PFSK-1 (cell line): ENCODE data around the gene ABCB7.

Experiments used
- FOXP2 ChIP-seq: optimal IDR thresholded peaks from 2 replicates; pipeline ENCODE3; 2011; ENCODE audit warnings: borderline replicate concordance, control low read depth, inconsistent platforms; ENCODE audit not compliant: insufficient read depth; ENCODE audit errors: extremely low read length, extremely low read depth
- POLR2AphosphoS5 ChIP-seq: IDR thresholded peaks from 2 replicates; pipeline ENCODE4 v1.6.1; 2012; ENCODE audit warnings: low read depth, mild to moderate bottlenecking, control low read depth, low read length, moderate library complexity
- SIN3A ChIP-seq: IDR thresholded peaks from 2 replicates; pipeline ENCODE4 v1.6.1; 2012; ENCODE audit warnings: mild to moderate bottlenecking, low read length, moderate library complexity, borderline replicate concordance; ENCODE audit not compliant: insufficient read depth
- TAF1 ChIP-seq: IDR thresholded peaks from 2 replicates; pipeline ENCODE4 v1.6.1; 2012; ENCODE audit warnings: low read length, control low read depth, borderline replicate concordance; ENCODE audit not compliant: insufficient read depth
- TF ChIP-seq, protein P1 (sequence below), 2 experiments: IDR thresholded peaks; 2 replicates each; pipeline versions ENCODE4 v1.6.1 to v1.8.0; 2011 to 2012; ENCODE audit warnings: low read depth in 2 of 2, low read length in 2 of 2, control low read depth in 1 of 2, inconsistent platforms in 1 of 2, mild to moderate bottlenecking in 1 of 2, moderate library complexity in 1 of 2; ENCODE audit not compliant: insufficient read depth in 1 of 2

The ABCB7 gene

DNA sequence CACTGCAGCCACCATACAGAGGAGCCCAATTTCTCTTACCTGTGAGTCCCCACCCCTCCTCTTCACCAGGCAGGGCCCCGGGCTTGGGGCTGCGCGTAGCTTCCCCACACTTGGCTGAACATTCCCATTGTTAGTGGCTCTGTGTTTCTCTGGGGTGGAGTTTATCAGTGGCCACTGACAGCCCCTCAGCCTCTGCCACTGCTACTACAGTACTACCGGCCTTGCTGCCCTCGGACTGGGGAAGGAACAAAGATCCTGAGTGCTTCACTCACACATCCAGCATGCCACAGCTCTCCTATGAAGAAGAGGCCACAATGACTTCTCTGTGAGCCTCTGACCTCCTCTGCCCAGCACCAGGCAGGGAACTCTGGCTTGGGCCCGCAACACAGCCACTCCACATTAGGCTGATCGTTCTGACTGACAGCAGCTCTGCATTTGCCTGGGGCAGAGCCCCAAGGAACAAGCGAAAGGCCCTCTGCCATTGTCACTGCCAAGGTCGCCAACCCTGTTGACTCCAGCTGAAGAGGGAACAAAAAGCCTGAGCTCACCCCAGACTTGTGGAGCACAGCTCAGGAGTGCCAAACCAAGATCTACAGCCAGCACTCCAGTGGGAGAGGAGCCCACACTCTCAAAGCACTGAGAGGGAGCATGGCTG lies 24.0 kb downstream of the ABCB7 start:
- TF ChIP-seq, protein P1, sequence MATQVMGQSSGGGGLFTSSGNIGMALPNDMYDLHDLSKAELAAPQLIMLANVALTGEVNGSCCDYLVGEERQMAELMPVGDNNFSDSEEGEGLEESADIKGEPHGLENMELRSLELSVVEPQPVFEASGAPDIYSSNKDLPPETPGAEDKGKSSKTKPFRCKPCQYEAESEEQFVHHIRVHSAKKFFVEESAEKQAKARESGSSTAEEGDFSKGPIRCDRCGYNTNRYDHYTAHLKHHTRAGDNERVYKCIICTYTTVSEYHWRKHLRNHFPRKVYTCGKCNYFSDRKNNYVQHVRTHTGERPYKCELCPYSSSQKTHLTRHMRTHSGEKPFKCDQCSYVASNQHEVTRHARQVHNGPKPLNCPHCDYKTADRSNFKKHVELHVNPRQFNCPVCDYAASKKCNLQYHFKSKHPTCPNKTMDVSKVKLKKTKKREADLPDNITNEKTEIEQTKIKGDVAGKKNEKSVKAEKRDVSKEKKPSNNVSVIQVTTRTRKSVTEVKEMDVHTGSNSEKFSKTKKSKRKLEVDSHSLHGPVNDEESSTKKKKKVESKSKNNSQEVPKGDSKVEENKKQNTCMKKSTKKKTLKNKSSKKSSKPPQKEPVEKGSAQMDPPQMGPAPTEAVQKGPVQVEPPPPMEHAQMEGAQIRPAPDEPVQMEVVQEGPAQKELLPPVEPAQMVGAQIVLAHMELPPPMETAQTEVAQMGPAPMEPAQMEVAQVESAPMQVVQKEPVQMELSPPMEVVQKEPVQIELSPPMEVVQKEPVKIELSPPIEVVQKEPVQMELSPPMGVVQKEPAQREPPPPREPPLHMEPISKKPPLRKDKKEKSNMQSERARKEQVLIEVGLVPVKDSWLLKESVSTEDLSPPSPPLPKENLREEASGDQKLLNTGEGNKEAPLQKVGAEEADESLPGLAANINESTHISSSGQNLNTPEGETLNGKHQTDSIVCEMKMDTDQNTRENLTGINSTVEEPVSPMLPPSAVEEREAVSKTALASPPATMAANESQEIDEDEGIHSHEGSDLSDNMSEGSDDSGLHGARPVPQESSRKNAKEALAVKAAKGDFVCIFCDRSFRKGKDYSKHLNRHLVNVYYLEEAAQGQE (IDR thresholded peaks at IDR 0.05; ENCODE audit: insufficient read depth in 1 of 2, low read depth in 2 of 2, low read length in 2 of 2) = no peak
- no peak for TF ChIP-seq POLR2AphosphoS5
- TF ChIP-seq TAF1 = no peak
- no peak for TF ChIP-seq SIN3A
- no peak for TF ChIP-seq FOXP2

DNA sequence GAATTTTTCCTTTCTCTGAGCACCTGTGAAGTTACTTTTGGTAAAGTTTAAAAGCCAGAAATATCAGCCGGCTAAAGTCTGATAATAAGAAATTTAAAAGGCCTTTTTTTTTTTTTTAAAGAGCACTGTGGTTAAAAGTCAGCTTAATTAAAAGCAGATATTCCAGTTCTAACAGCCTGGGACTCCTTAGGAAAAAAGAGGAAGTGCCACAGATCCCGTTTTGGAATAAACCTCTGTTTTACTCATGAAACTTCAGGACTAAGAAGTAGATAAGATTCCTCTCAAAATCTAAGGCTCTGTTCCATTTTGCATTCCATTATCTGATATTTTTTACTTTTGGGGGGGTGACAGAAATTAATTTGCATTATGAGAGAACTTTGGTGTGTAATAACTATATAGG lies 37.8 kb downstream of the ABCB7 start:
- TF ChIP-seq, protein P1 (IDR thresholded peaks at IDR 0.05; ENCODE audit: insufficient read depth in 1 of 2, low read depth in 2 of 2, low read length in 2 of 2) = no peak
- TF ChIP-seq FOXP2 (no peak), POLR2AphosphoS5 (no peak), SIN3A (no peak)

DNA sequence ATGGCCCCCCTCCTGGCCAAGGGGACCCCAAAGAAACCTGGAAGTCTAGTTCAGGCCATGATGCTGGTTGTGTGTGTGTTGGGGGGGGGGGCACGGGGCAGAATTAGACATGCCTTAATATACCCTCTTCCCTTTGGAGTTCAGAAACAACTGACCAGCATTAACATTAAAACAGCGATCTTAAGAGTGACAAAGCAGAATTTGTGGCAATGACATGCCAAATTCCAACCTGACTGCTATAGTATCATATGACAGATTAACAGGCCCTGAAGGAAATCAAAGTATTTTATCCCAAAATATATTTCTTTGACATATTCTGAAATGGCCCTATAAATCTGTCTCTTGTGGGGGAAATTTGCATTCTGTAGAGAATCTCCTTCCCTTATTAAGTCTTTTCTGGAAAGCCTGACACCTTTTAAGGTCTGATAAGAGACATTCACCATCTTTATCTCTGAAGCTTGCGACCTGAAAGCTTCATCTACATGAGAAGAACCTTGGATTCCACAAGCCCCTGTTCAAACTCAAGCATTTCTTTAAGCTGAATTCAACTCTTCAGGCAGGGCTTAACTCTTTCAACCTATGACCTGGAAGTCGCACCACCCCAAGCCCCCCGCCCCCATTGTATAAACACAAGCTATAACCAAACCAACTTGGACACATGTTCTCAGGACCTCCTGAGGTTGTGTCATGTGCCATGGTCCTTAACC lies 40.2 kb downstream of the ABCB7 start:
- no peak for TF ChIP-seq FOXP2
- TF ChIP-seq TAF1 = no peak
- no peak for TF ChIP-seq POLR2AphosphoS5
- TF ChIP-seq, protein P1 (IDR thresholded peaks at IDR 0.05; ENCODE audit: insufficient read depth in 1 of 2, low read depth in 2 of 2, low read length in 2 of 2) = no peak
- TF ChIP-seq SIN3A = no peak

DNA sequence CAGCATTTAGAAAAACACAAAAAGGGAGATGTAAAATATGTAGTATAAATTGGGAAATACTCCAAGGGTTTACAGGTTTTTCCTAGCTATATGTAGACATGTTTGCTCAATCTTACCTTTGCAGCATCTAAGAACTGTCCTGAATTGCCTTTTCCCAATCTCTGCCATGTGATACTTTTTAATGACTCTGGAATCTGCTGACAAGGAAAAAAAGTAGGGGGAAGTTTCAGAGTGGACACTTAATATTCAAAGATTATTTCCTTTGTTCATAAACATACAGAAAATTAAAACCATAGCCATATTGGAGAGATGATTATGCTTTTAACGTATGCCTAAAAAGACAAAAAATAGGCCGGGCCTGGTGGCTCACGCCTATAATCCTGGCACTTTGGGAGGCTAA lies 41.4 kb downstream of the ABCB7 start:
- TF ChIP-seq FOXP2 (no peak), SIN3A (no peak), TAF1 (no peak), POLR2AphosphoS5 (no peak)
- TF ChIP-seq, protein P1 (IDR thresholded peaks at IDR 0.05; ENCODE audit: insufficient read depth in 1 of 2, low read depth in 2 of 2, low read length in 2 of 2) = no peak

DNA sequence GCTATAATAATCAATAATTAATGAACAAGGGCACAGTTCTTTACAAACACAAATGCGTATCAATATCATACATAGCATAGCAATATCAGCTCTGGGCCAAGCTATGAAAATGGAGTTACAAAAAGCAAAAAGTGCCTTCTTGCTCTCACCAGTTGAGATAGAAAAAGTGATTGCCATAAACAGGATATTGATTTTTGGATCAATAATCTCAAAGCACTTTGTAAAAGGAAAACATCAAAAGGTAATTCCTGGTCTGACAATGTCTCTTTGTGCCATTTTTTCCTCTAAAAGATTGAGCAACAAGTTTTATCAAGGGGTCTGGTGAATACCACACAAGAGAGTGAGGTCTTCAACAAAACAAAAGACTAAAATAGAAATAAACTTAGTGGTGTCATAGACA lies 42.4 kb downstream of the ABCB7 start:
- TF ChIP-seq SIN3A (no peak), FOXP2 (no peak), TAF1 (no peak), POLR2AphosphoS5 (no peak)
- TF ChIP-seq, protein P1 (IDR thresholded peaks at IDR 0.05; ENCODE audit: insufficient read depth in 1 of 2, low read depth in 2 of 2, low read length in 2 of 2) = no peak
